Inflammatory macrophage treated with lipopolysaccharide for 4 hours (primary cell): ENCODE measurements around the gene PRRC2B.
A peak's percentile ranks its signal among the peaks of the same experiment; 100 is the strongest.
"Not testable (repeated sequence)": the region's sequence is repeated elsewhere in the genome, so short reads cannot be mapped to it uniquely, and the experiment has no call there.

Experiments
- DNase-seq: peaks from one replicate; pipeline ENCODE4 v3.0.0-alpha.2; 2020

Gene PRRC2B

GRCh38 chr9:131391020-131391419 is 2.9 kb upstream of the PRRC2B start:
- no peak for DNase-seq

GRCh38 chr9:131391504-131391903 is 2.4 kb upstream of the PRRC2B start:
- no peak for DNase-seq

- peak; percentile 32 for DNase-seq
These were observed 724 bp downstream of the PRRC2B start for GRCh38 chr9:131394464-131395156.

GRCh38 chr9:131395157-131396098 is 1.5 kb downstream of the PRRC2B start:
- peak; percentile 25 for DNase-seq

GRCh38 chr9:131396099-131396479 is 2.2 kb downstream of the PRRC2B start:
- DNase-seq: not testable (repeated sequence)

GRCh38 chr9:131396626-131397025 is 2.7 kb downstream of the PRRC2B start:
- no peak for DNase-seq

- DNase-seq: peak; percentile 46
These were observed 3.4 kb downstream of the PRRC2B start for GRCh38 chr9:131397100-131397790.

GRCh38 chr9:131398204-131398603 is 4.3 kb downstream of the PRRC2B start:
- no peak for DNase-seq

GRCh38 chr9:131399972-131400371 is 6.1 kb downstream of the PRRC2B start:
- DNase-seq: no peak

GRCh38 chr9:131400627-131401026 is 6.7 kb downstream of the PRRC2B start:
- DNase-seq: no peak

GRCh38 chr9:131402073-131402472 is 8.2 kb downstream of the PRRC2B start:
- peak; percentile 64 for DNase-seq

GRCh38 chr9:131402738-131403492 is 9.0 kb downstream of the PRRC2B start:
- no peak for DNase-seq

- DNase-seq: no peak
These were observed 9.5 kb downstream of the PRRC2B start for GRCh38 chr9:131403493-131403773.

GRCh38 chr9:131404581-131404980 is 10.7 kb downstream of the PRRC2B start:
- no peak for DNase-seq

- DNase-seq: no peak
These were observed 11.1 kb downstream of the PRRC2B start for GRCh38 chr9:131404987-131405386.

GRCh38 chr9:131405428-131405827 is 11.5 kb downstream of the PRRC2B start:
- DNase-seq: no peak

GRCh38 chr9:131405858-131406537 is 12.1 kb downstream of the PRRC2B start:
- no peak for DNase-seq

GRCh38 chr9:131406563-131407436 is 12.9 kb downstream of the PRRC2B start:
- DNase-seq: peak; percentile 35

- no peak for DNase-seq
These were observed 13.9 kb downstream of the PRRC2B start for GRCh38 chr9:131407717-131408195.

- DNase-seq: no peak
These were observed 15.6 kb downstream of the PRRC2B start for GRCh38 chr9:131409458-131409992.

GRCh38 chr9:131410044-131410491 is 16.2 kb downstream of the PRRC2B start:
- DNase-seq: peak; percentile 32
